ENCODE results near the gene MFN2.

MFN2 gene

GRCh38 chr1:11944358-11944931, 35.8 kb upstream of the MFN2 start (continued):
- TF ChIP-seq TSHZ1 (tag by site-specific recombination; IDR thresholded peaks at IDR 0.05; ENCODE audit: borderline replicate concordance) = peak; percentile 89
- no peak for TF ChIP-seq ZNF433 (tag by site-specific recombination; IDR thresholded peaks at IDR 0.05; ENCODE audit: low read depth)

- Histone ChIP-seq H3K4me1 (ENCODE audit: control insufficient read depth, insufficient read depth, low read length) (no peaks in the 10 kb centered on the region; the same call in 1 of the 2 replicates), H3K9me3 (ENCODE audit: control insufficient read depth, insufficient read depth, low read depth, low read length) (no peaks in the 10 kb centered on the region), H3K4me3 (ENCODE audit: low read depth, low read length) (no peak overlapping the region), H3K36me3 (ENCODE audit: control insufficient read depth in 2 of 2, insufficient read depth in 1 of 2, low read length in 2 of 2) (peaks cover 0 to 65% of the 10 kb centered on the region in 2 experiments; a peak in 2 of 3 replicates), H3K27ac (ENCODE audit: extremely low read depth, low read depth, low read length) (no peak overlapping the region)
- TF ChIP-seq GLIS2 (tag by site-specific recombination; IDR thresholded peaks at IDR 0.05) = no peak
- peak; percentile 94 for TF ChIP-seq ZNF776 (tag by site-specific recombination; IDR thresholded peaks at IDR 0.05; ENCODE audit: borderline replicate concordance)
- peak; percentile 68 for TF ChIP-seq SETDB1 (IDR thresholded peaks at IDR 0.05; ENCODE audit: insufficient read length, low read length)
- TF ChIP-seq ZNF221 (tag by site-specific recombination; IDR thresholded peaks at IDR 0.05; ENCODE audit: borderline replicate concordance) = no peak
- peak; percentile 56; the same call in 1 of the 2 replicates for TF ChIP-seq TRIM28 (IDR thresholded peaks at IDR 0.05; ENCODE audit: borderline replicate concordance, low read length)
- no peak for TF ChIP-seq ZNF280D (tag by site-specific recombination; IDR thresholded peaks at IDR 0.05)
- TF ChIP-seq OVOL3 (tag by site-specific recombination; IDR thresholded peaks at IDR 0.05) = no peak
- TF ChIP-seq ZNF654 (tag by site-specific recombination; IDR thresholded peaks at IDR 0.05; ENCODE audit: low read depth) = no peak
- TF ChIP-seq ZNF175 (tag by site-specific recombination; IDR thresholded peaks at IDR 0.05) = no peak
- ChIA-PET POLR2A (interaction anchor here (0.6 to 1.4 kb wide), 2 partner anchors 38 to 911 kb away, joined by 4 to 8 read pairs; no protein-coding TSS in a partner anchor), CTCF (no interaction called here)
Measured at GRCh38 chr1:11946647-11947046, 33.6 kb upstream of the MFN2 start.

GRCh38 chr1:11948822-11949458, 31.3 kb upstream of the MFN2 start:
- Histone ChIP-seq H3K4me3 (ENCODE audit: low read depth, low read length) (no peak overlapping the region), H3K9me3 (ENCODE audit: control insufficient read depth, insufficient read depth, low read depth, low read length) (no peaks in the 10 kb centered on the region), H3K27ac (ENCODE audit: extremely low read depth, low read depth, low read length) (no peak overlapping the region), H3K36me3 (ENCODE audit: control insufficient read depth in 2 of 2, insufficient read depth in 1 of 2, low read length in 2 of 2) (peaks cover 6 to 71% of the 10 kb centered on the region in 2 experiments; a peak in 2 of 3 replicates), H3K4me1 (ENCODE audit: control insufficient read depth, insufficient read depth, low read length) (no peaks in the 10 kb centered on the region; the same call in 1 of the 2 replicates)
- POLR2A ChIA-PET = interaction anchor here (0.8 kb wide), 1 partner anchor 39 kb away, joined by 3 read pairs; no protein-coding TSS in a partner anchor
- TF ChIP-seq ZNF394 (tag by site-specific recombination; IDR thresholded peaks at IDR 0.05; ENCODE audit: borderline replicate concordance) (no peak), ZNF596 (tag by site-specific recombination; IDR thresholded peaks at IDR 0.05) (no peak)
- CTCF ChIA-PET = no interaction called here
